ENCODE results near the gene KIAA1671. TPM values are rescaled to one million over a fixed set of nuclear protein-coding genes. Genes with fewer than 3 reads are reported as not detected.

Gene KIAA1671
- total RNA-seq, 4 donors from 2014 or later: 83.1 to 162 (median 105) TPM

- DNase-seq: no peak
- TF ChIP-seq EP300 (IDR thresholded peaks at IDR 0.05; ENCODE audit: low read depth) (no peak), POLR2AphosphoS5 (IDR thresholded peaks at IDR 0.05) (no peak), POLR2A (IDR thresholded peaks at IDR 0.05) (no peak), CTCF (IDR thresholded peaks at IDR 0.05) (no peak)
- Histone ChIP-seq H3K27me3 (no peaks in the 10 kb centered on the region), H3K27ac (peak overlapping the region in 1 of 4 donors; percentile 11), H3K36me3 (no peaks in the 10 kb centered on the region), H3K4me3 (no peak overlapping the region), H3K4me1 (peaks cover 0 to 32% (median 8%) of the 10 kb centered on the region in 4 donors), H3K9me3 (no peaks in the 10 kb centered on the region)
- intact Hi-C loops (cut with DNase I; ENCODE audit: low total_unique reads): no loop called here
- 77 to 84% methylated on average over 4 to 5 of the region's 5 CpGs for WGBS, 2 donors (ENCODE audit: low coverage in 1 of 2)
- in situ Hi-C loops (cut with MboI; ENCODE audit: low pct_ligation_motif_present in 1 of 4, low pct_unique_long_range_greater_than_20kb in 1 of 4, low sequenced_read_pairs in 3 of 4): no loop called here
Observed at GRCh38 chr22:24983151-24983550, 30.6 kb downstream of the KIAA1671 start.

GRCh38 chr22:24984122-24984521 is 31.6 kb downstream of the KIAA1671 start:
- intact Hi-C loops (cut with DNase I; ENCODE audit: low total_unique reads): no loop called here
- no peak for TF ChIP-seq EP300 (IDR thresholded peaks at IDR 0.05; ENCODE audit: low read depth)
- TF ChIP-seq CTCF (IDR thresholded peaks at IDR 0.05): no peak
- no peak for TF ChIP-seq POLR2AphosphoS5 (IDR thresholded peaks at IDR 0.05)
- TF ChIP-seq POLR2A (IDR thresholded peaks at IDR 0.05): no peak
- in situ Hi-C loops (cut with MboI; ENCODE audit: low pct_ligation_motif_present in 1 of 4, low pct_unique_long_range_greater_than_20kb in 1 of 4, low sequenced_read_pairs in 3 of 4): no loop called here
- 79 to 80% methylated on average over 1 of the region's 1 CpG for WGBS, 2 donors (ENCODE audit: low coverage in 1 of 2)
- H3K4me3 ChIP-seq: no peak overlapping the region
- H3K36me3 ChIP-seq: no peaks in the 10 kb centered on the region
- H3K27me3 ChIP-seq: no peaks in the 10 kb centered on the region
- no peak overlapping the region for H3K27ac ChIP-seq
- DNase-seq: no peak
- peaks cover 0 to 31% (median 8%) of the 10 kb centered on the region in 4 donors for H3K4me1 ChIP-seq
- no peaks in the 10 kb centered on the region for H3K9me3 ChIP-seq

- peak overlapping the region in 3 of 4 donors; percentile 15 to 32 (median 23) for H3K27ac ChIP-seq
- H3K9me3 ChIP-seq: no peaks in the 10 kb centered on the region
- 65 to 67% methylated on average over 9 of the region's 9 CpGs for WGBS, 2 donors (ENCODE audit: low coverage in 1 of 2)
- no peaks in the 10 kb centered on the region for H3K36me3 ChIP-seq
- in situ Hi-C loops (cut with MboI; ENCODE audit: low pct_ligation_motif_present in 1 of 4, low pct_unique_long_range_greater_than_20kb in 1 of 4, low sequenced_read_pairs in 3 of 4): no loop called here
- DNase-seq: no peak
- no peak for TF ChIP-seq POLR2AphosphoS5 (IDR thresholded peaks at IDR 0.05)
- H3K27me3 ChIP-seq: no peaks in the 10 kb centered on the region
- intact Hi-C loops (cut with DNase I; ENCODE audit: low total_unique reads): no loop called here
- no peak overlapping the region for H3K4me3 ChIP-seq
- peaks cover 0 to 46% (median 15%) of the 10 kb centered on the region in 4 donors for H3K4me1 ChIP-seq
Observed at GRCh38 chr22:24985826-24986214, 33.3 kb downstream of the KIAA1671 start.

GRCh38 chr22:24986816-24987215 is 34.3 kb downstream of the KIAA1671 start:
- WGBS, 2 donors (ENCODE audit: low coverage in 1 of 2): 41 to 43% methylated on average over 4 of the region's 4 CpGs
- H3K27me3 ChIP-seq: no peaks in the 10 kb centered on the region
- intact Hi-C loops (cut with DNase I; ENCODE audit: low total_unique reads): no loop called here
- TF ChIP-seq EP300 (IDR thresholded peaks at IDR 0.05; ENCODE audit: low read depth) (no peak), POLR2A (IDR thresholded peaks at IDR 0.05) (no peak), CTCF (IDR thresholded peaks at IDR 0.05) (no peak), POLR2AphosphoS5 (IDR thresholded peaks at IDR 0.05) (no peak)
- in situ Hi-C loops (cut with MboI; ENCODE audit: low pct_ligation_motif_present in 1 of 4, low pct_unique_long_range_greater_than_20kb in 1 of 4, low sequenced_read_pairs in 3 of 4): no loop called here
- H3K4me1 ChIP-seq: peaks cover 0 to 52% (median 23%) of the 10 kb centered on the region in 4 donors
- no peaks in the 10 kb centered on the region for H3K9me3 ChIP-seq
- H3K36me3 ChIP-seq: no peaks in the 10 kb centered on the region
- peak; percentile 37 for DNase-seq
- peak overlapping the region in 1 of 4 donors; percentile 21 for H3K27ac ChIP-seq
- H3K4me3 ChIP-seq: no peak overlapping the region

GRCh38 chr22:24989135-24989534 is 36.6 kb downstream of the KIAA1671 start:
- H3K27me3 ChIP-seq: no peaks in the 10 kb centered on the region
- 70% methylated on average over 2 of the region's 2 CpGs; no CpG with 5 or more reads in 1 of the 2 donors for WGBS, 2 donors (ENCODE audit: low coverage in 1 of 2)
- TF ChIP-seq POLR2AphosphoS5 (IDR thresholded peaks at IDR 0.05): no peak
- no peak for TF ChIP-seq EP300 (IDR thresholded peaks at IDR 0.05; ENCODE audit: low read depth)
- intact Hi-C loops (cut with DNase I; ENCODE audit: low total_unique reads): no loop called here
- H3K27ac ChIP-seq: peak overlapping the region in 3 of 4 donors; percentile 80 to 86 (median 84)
- H3K9me3 ChIP-seq: no peaks in the 10 kb centered on the region
- no peak for DNase-seq
- H3K4me3 ChIP-seq: no peak overlapping the region
- in situ Hi-C loops (cut with MboI; ENCODE audit: low pct_ligation_motif_present in 1 of 4, low pct_unique_long_range_greater_than_20kb in 1 of 4, low sequenced_read_pairs in 3 of 4): no loop called here
- no peaks in the 10 kb centered on the region for H3K36me3 ChIP-seq
- H3K4me1 ChIP-seq: peaks cover 0 to 70% (median 37%) of the 10 kb centered on the region in 4 donors

All from transverse colon (tissue), 4 donors.